Stimulated activated memory B cell treated with anti-CD40 and anti-IgM and Interleukin-4, amounts not matched to agents 10 μg/mL and 1 μg/mL and 100 μg/mL, for 72 hours (primary cell): ENCODE results near the gene NAIF1.
"Not testable (repeated sequence)": the region's sequence is repeated elsewhere in the genome, so short reads cannot be mapped to it uniquely, and the experiment has no call there.

Experiments used
- ATAC-seq: fragments of 150-1000 bp; cut with Tn5 transposase; 2 replicates; pipeline ENCODE4 v1.10.0; 2021
- H3K27ac Mint-ChIP-seq: one replicate; pipeline ENCODE4 v1.8.0; 2022; ENCODE audit warnings: mild to moderate bottlenecking, mixed read lengths
- H3K27me3 Mint-ChIP-seq: one replicate; pipeline ENCODE4 v1.8.0; 2022; ENCODE audit warnings: mixed read lengths
- H3K36me3 Mint-ChIP-seq: one replicate; pipeline ENCODE4 v1.8.0; 2022; ENCODE audit warnings: mixed read lengths
- H3K4me1 Mint-ChIP-seq: one replicate; pipeline ENCODE4 v1.8.0; 2022; ENCODE audit warnings: mixed read lengths
- H3K4me3 Mint-ChIP-seq: one replicate; pipeline ENCODE4 v1.8.0; 2022; ENCODE audit warnings: mild to moderate bottlenecking, moderate library complexity, mixed read lengths
- H3K9me3 Mint-ChIP-seq: one replicate; pipeline ENCODE4 v1.8.0; 2022; ENCODE audit warnings: mixed read lengths

Gene NAIF1

GRCh38 chr9:128080206-128080605, 13.1 kb upstream of the NAIF1 start:
- no peaks in the 10 kb centered on the region for H3K9me3 Mint-ChIP-seq
- no peaks in the 10 kb centered on the region for H3K27me3 Mint-ChIP-seq
- H3K4me3 Mint-ChIP-seq: no peak overlapping the region
- no peak overlapping the region for H3K27ac Mint-ChIP-seq
- no peak for ATAC-seq
- H3K36me3 Mint-ChIP-seq: peaks cover 44% of the 10 kb centered on the region
- H3K4me1 Mint-ChIP-seq: peaks cover 54% of the 10 kb centered on the region

- Mint-ChIP-seq H3K4me3 (no peak overlapping the region), H3K36me3 (peaks cover 34% of the 10 kb centered on the region), H3K27ac (peak overlapping the region; percentile 23), H3K4me1 (peaks cover 53% of the 10 kb centered on the region), H3K27me3 (no peaks in the 10 kb centered on the region), H3K9me3 (no peaks in the 10 kb centered on the region)
- ATAC-seq: no peak
Observed at GRCh38 chr9:128078504-128079434, 11.6 kb upstream of the NAIF1 start.

GRCh38 chr9:128077847-128078503, 10.9 kb upstream of the NAIF1 start:
- H3K4me1 Mint-ChIP-seq: peaks cover 60% of the 10 kb centered on the region
- H3K27ac Mint-ChIP-seq: peak overlapping the region; percentile 23
- ATAC-seq: no peak
- H3K9me3 Mint-ChIP-seq: no peaks in the 10 kb centered on the region
- H3K36me3 Mint-ChIP-seq: peaks cover 33% of the 10 kb centered on the region
- no peaks in the 10 kb centered on the region for H3K27me3 Mint-ChIP-seq
- no peak overlapping the region for H3K4me3 Mint-ChIP-seq

GRCh38 chr9:128073253-128073886, 6.2 kb upstream of the NAIF1 start:
- Mint-ChIP-seq H3K27me3 (no peaks in the 10 kb centered on the region), H3K4me1 (peaks cover 68% of the 10 kb centered on the region), H3K27ac (peak overlapping the region; percentile 81), H3K4me3 (peak overlapping the region; percentile 52), H3K9me3 (no peaks in the 10 kb centered on the region), H3K36me3 (peaks cover 20% of the 10 kb centered on the region)
- ATAC-seq: no peak

- peaks cover 58% of the 10 kb centered on the region for H3K4me1 Mint-ChIP-seq
- peaks cover 17% of the 10 kb centered on the region for H3K36me3 Mint-ChIP-seq
- H3K4me3 Mint-ChIP-seq: peak overlapping the region; percentile 59
Observed at GRCh38 chr9:128072144-128073021, 5.3 kb upstream of the NAIF1 start.

GRCh38 chr9:128071475-128071874, 4.4 kb upstream of the NAIF1 start:
- Mint-ChIP-seq H3K4me1 (peaks cover 52% of the 10 kb centered on the region), H3K27ac (peak overlapping the region; percentile 81), H3K4me3 (peak overlapping the region; percentile 59)
- H3K27me3 Mint-ChIP-seq, H3K9me3 Mint-ChIP-seq, H3K36me3 Mint-ChIP-seq, ATAC-seq: not testable (repeated sequence)

More at GRCh38 chr9:128072144-128073021, 5.3 kb upstream of the NAIF1 start:
- peak; percentile 37 for ATAC-seq
- no peaks in the 10 kb centered on the region for H3K9me3 Mint-ChIP-seq
- H3K27me3 Mint-ChIP-seq: no peaks in the 10 kb centered on the region
- peak overlapping the region; percentile 81 for H3K27ac Mint-ChIP-seq

- Mint-ChIP-seq H3K27me3 (no peaks in the 10 kb centered on the region), H3K36me3 (peaks cover 9% of the 10 kb centered on the region), H3K4me3 (peak overlapping the region; percentile 44), H3K27ac (peak overlapping the region; percentile 81), H3K9me3 (no peaks in the 10 kb centered on the region), H3K4me1 (peaks cover 58% of the 10 kb centered on the region)
- no peak for ATAC-seq
Observed at GRCh38 chr9:128070874-128071273, 3.8 kb upstream of the NAIF1 start.

- ATAC-seq: peak; percentile 0
- no peaks in the 10 kb centered on the region for H3K27me3 Mint-ChIP-seq
- H3K36me3 Mint-ChIP-seq: peaks cover 13% of the 10 kb centered on the region
- H3K4me1 Mint-ChIP-seq: peaks cover 57% of the 10 kb centered on the region
- no peaks in the 10 kb centered on the region for H3K9me3 Mint-ChIP-seq
- H3K27ac Mint-ChIP-seq: no peak overlapping the region
- no peak overlapping the region for H3K4me3 Mint-ChIP-seq
Observed at GRCh38 chr9:128068386-128069205, 1.5 kb upstream of the NAIF1 start.

GRCh38 chr9:128067645-128068385, 695 bp upstream of the NAIF1 start, which contains the start of gene SLC25A25:
SLC25A25 (plus strand) TSS chr9:128068232; CDS start chr9:128068320, 88 bp downstream.
- peak; percentile 92 for ATAC-seq
- no peaks in the 10 kb centered on the region for H3K27me3 Mint-ChIP-seq
- H3K27ac Mint-ChIP-seq: no peak within 1 kb of the TSS
- H3K36me3 Mint-ChIP-seq: peaks cover 13% of the 10 kb centered on the region
- H3K4me1 Mint-ChIP-seq: peaks cover 57% of the 10 kb centered on the region
- no peak within 1 kb of the TSS for H3K4me3 Mint-ChIP-seq
- no peaks in the 10 kb centered on the region for H3K9me3 Mint-ChIP-seq

GRCh38 chr9:128065907-128066712, 1.0 kb downstream of the NAIF1 start:
- H3K4me1 Mint-ChIP-seq: peaks cover 61% of the 10 kb centered on the region
- ATAC-seq: no peak
- H3K27me3 Mint-ChIP-seq: no peaks in the 10 kb centered on the region
- no peak overlapping the region for H3K4me3 Mint-ChIP-seq
- H3K27ac Mint-ChIP-seq: no peak overlapping the region
- H3K9me3 Mint-ChIP-seq: no peaks in the 10 kb centered on the region
- peaks cover 19% of the 10 kb centered on the region for H3K36me3 Mint-ChIP-seq

- no peak overlapping the region for H3K27ac Mint-ChIP-seq
- no peak for ATAC-seq
- peaks cover 10% of the 10 kb centered on the region for H3K36me3 Mint-ChIP-seq
- peaks cover 46% of the 10 kb centered on the region for H3K4me1 Mint-ChIP-seq
- H3K9me3 Mint-ChIP-seq: no peaks in the 10 kb centered on the region
- H3K4me3 Mint-ChIP-seq: peak overlapping the region; percentile 29
- H3K27me3 Mint-ChIP-seq: no peaks in the 10 kb centered on the region
Observed at GRCh38 chr9:128062846-128063831, 4.0 kb downstream of the NAIF1 start.

GRCh38 chr9:128062279-128062678, 4.8 kb downstream of the NAIF1 start:
- Mint-ChIP-seq H3K27me3 (no peaks in the 10 kb centered on the region), H3K4me3 (no peak overlapping the region), H3K27ac (peak overlapping the region; percentile 40), H3K36me3 (peaks cover 10% of the 10 kb centered on the region), H3K4me1 (peaks cover 46% of the 10 kb centered on the region), H3K9me3 (no peaks in the 10 kb centered on the region)
- no peak for ATAC-seq
